GM18508 (cell line): ENCODE data around the gene HAL.

ENCODE experiments used
- ATAC-seq: cut with Tn5 transposase; IDR thresholded peaks from one replicate; pipeline ENCODE4 v1.9.1; 2021; ENCODE audit warnings: moderate number of reproducible peaks; ENCODE audit not compliant: insufficient read depth, unreplicated experiment

HAL gene

GRCh38 chr12:95944108-95944704, 51.9 kb downstream of the HAL start:
- no peak for ATAC-seq

GRCh38 chr12:95943330-95943842, 52.8 kb downstream of the HAL start, which contains the start of gene AMDHD1:
Gene AMDHD1 (plus strand): TSS chr12:95943331. CDS start chr12:95943399, 68 bp downstream.
- ATAC-seq: peak; percentile 28

GRCh38 chr12:95942524-95943329, 53.4 kb downstream of the HAL start, which contains the start of gene CCDC38:
Gene CCDC38 (minus strand): TSS chr12:95942614. CDS start chr12:95936509, 6,105 bp downstream.
- peak; percentile 96 for ATAC-seq

GRCh38 chr12:95942101-95942523, 54.0 kb downstream of the HAL start:
- ATAC-seq: no peak

GRCh38 chr12:95940514-95940913, 55.6 kb downstream of the HAL start:
- no peak for ATAC-seq
